ENCODE data around the gene SLC6A3. TPM values are rescaled to one million over a fixed set of nuclear protein-coding genes. Genes with fewer than 3 reads are reported as not detected.
"Not testable (repeated sequence)": the region's sequence is repeated elsewhere in the genome, so short reads cannot be mapped to it uniquely, and the experiment has no call there.

The SLC6A3 gene
- total and polyA plus RNA-seq, 2 donors (not counting 1 experiment from before 2014, with no cell fraction given) = not detected

- Histone ChIP-seq H2AFZ (ENCODE audit: low read length) (no peak overlapping the region), H3K36me3 (ENCODE audit: control insufficient read depth, insufficient read depth, low read length) (peaks cover 34% of the 10 kb centered on the region)
- TF ChIP-seq EZH2 (IDR thresholded peaks at IDR 0.05; ENCODE audit: low read length, missing control alignments) = no peak
- TF ChIP-seq, protein P1, sequence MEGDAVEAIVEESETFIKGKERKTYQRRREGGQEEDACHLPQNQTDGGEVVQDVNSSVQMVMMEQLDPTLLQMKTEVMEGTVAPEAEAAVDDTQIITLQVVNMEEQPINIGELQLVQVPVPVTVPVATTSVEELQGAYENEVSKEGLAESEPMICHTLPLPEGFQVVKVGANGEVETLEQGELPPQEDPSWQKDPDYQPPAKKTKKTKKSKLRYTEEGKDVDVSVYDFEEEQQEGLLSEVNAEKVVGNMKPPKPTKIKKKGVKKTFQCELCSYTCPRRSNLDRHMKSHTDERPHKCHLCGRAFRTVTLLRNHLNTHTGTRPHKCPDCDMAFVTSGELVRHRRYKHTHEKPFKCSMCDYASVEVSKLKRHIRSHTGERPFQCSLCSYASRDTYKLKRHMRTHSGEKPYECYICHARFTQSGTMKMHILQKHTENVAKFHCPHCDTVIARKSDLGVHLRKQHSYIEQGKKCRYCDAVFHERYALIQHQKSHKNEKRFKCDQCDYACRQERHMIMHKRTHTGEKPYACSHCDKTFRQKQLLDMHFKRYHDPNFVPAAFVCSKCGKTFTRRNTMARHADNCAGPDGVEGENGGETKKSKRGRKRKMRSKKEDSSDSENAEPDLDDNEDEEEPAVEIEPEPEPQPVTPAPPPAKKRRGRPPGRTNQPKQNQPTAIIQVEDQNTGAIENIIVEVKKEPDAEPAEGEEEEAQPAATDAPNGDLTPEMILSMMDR (conservative IDR thresholded peaks at IDR 0.05 in 1 of 2, IDR thresholded peaks at IDR 0.05 in 1 of 2; ENCODE audit: low read depth in 1 of 2, low read length in 2 of 2) = no peak
Observed at GRCh38 chr5:1476967-1477310, 31.7 kb upstream of the SLC6A3 start.

DNA sequence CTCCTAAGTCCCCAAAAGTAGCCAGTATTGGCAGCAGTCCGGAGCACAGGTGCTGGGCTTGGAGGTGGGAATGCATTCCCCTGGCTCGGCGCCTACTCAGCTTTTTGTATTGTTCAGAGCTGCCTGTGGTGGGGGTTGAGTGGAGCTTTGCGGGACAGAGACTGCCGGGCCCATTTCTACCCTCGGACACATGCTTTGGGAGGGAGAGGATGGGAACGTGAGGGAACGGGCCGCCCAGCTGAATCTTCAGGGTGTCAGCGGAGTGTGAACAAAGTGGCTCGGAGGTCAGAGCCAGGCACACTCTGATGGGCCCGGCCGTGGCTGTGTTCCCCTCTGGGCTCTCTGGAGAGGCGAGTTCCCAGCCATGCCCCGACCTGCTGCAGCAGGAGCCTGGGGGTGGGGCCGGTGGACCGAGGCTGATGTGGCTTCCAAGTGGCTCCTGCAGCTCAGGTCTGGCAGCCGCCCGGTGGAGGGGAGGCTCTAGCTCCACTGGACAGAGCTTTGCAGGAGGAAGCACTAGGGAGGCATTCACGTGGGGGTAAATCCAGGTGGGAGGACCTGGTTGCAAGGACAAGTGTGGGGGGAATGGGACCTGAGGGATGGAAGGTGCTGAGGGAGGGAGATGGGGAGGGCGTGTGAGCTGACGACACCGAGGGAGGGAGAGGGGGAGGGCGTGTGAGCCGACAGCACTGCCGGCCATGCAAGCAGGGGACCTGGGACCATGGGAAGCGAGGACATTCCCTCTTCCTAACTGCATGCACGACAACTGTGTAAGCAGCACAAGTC is 31.1 kb upstream of the SLC6A3 start:
- Histone ChIP-seq H3K27ac (ENCODE audit: insufficient read depth, low read length) (no peak overlapping the region), H2AFZ (ENCODE audit: low read length) (no peak overlapping the region), H3K4me2 (ENCODE audit: extremely low read depth, insufficient read depth, low read length) (no peak overlapping the region), H3K4me1 (ENCODE audit: control insufficient read depth, extremely low read depth, insufficient read depth, low read length) (no peaks in the 10 kb centered on the region), H3K79me2 (ENCODE audit: control insufficient read depth, insufficient read depth, low read length) (no peaks in the 10 kb centered on the region), H3K36me3 (ENCODE audit: control insufficient read depth, insufficient read depth, low read length) (peaks cover 34% of the 10 kb centered on the region), H3K9ac (ENCODE audit: insufficient read depth, low read length) (no peak overlapping the region), H3K27me3 (ENCODE audit: control insufficient read depth, insufficient read depth, low read length) (no peaks in the 10 kb centered on the region), H4K20me1 (ENCODE audit: control insufficient read depth, extremely low read depth, insufficient read depth, low read length) (no peaks in the 10 kb centered on the region), H3K4me3 (replicated peaks in 1 of 4; ENCODE audit: control extremely low read depth in 1 of 4, insufficient read depth in 1 of 4, low read depth in 3 of 4, low read length in 4 of 4) (no peak overlapping the region), H3K9me3 (ENCODE audit: control insufficient read depth, insufficient read depth, low read depth, low read length) (no peaks in the 10 kb centered on the region)
- DNase-seq (ENCODE audit: low read depth in 2 of 2) = no peak
- no peak for TF ChIP-seq EZH2 (IDR thresholded peaks at IDR 0.05; ENCODE audit: low read length, missing control alignments)
- TF ChIP-seq, protein P1 (conservative IDR thresholded peaks at IDR 0.05 in 1 of 2, IDR thresholded peaks at IDR 0.05 in 1 of 2; ENCODE audit: low read depth in 1 of 2, low read length in 2 of 2) = no peak

More at GRCh38 chr5:1476967-1477310, 31.7 kb upstream of the SLC6A3 start:
- no peak overlapping the region for H3K27ac ChIP-seq (ENCODE audit: insufficient read depth, low read length)
- H3K4me3 ChIP-seq (replicated peaks in 1 of 4; ENCODE audit: control extremely low read depth in 1 of 4, insufficient read depth in 1 of 4, low read depth in 3 of 4, low read length in 4 of 4) = no peak overlapping the region
- no peaks in the 10 kb centered on the region for H3K4me1 ChIP-seq (ENCODE audit: control insufficient read depth, extremely low read depth, insufficient read depth, low read length)
- no peak for DNase-seq (ENCODE audit: low read depth in 2 of 2)
- H3K9me3 ChIP-seq (ENCODE audit: control insufficient read depth, insufficient read depth, low read depth, low read length) = no peaks in the 10 kb centered on the region
- no peaks in the 10 kb centered on the region for H3K27me3 ChIP-seq (ENCODE audit: control insufficient read depth, insufficient read depth, low read length)
- no peaks in the 10 kb centered on the region for H3K79me2 ChIP-seq (ENCODE audit: control insufficient read depth, insufficient read depth, low read length)
- no peak overlapping the region for H3K9ac ChIP-seq (ENCODE audit: insufficient read depth, low read length)
- H4K20me1 ChIP-seq (ENCODE audit: control insufficient read depth, extremely low read depth, insufficient read depth, low read length) = no peaks in the 10 kb centered on the region
- H3K4me2 ChIP-seq (ENCODE audit: extremely low read depth, insufficient read depth, low read length) = no peak overlapping the region

DNA sequence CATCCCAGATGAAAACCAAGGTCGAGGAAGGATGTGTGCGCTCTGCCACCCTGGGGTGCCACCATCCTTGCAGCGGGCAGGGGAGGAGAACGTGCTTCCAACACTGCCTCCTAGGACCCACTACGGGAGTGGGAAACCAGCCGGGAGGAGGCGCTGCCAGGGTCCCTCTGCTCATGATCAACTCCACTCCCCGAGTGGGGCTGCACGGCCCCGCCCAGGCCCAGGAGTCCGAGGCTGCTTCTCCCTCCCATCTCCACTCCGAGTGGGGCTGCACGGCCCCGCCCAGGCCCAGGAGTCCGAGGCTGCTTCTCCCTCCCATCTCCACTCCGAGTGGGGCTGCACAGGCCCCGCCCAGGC is 30.3 kb upstream of the SLC6A3 start:
- H3K4me3 ChIP-seq (replicated peaks in 1 of 4; ENCODE audit: control extremely low read depth in 1 of 4, insufficient read depth in 1 of 4, low read depth in 3 of 4, low read length in 4 of 4); H3K9ac ChIP-seq (ENCODE audit: insufficient read depth, low read length); H4K20me1 ChIP-seq (ENCODE audit: control insufficient read depth, extremely low read depth, insufficient read depth, low read length); H2AFZ ChIP-seq (ENCODE audit: low read length); DNase-seq (ENCODE audit: low read depth in 2 of 2); H3K27me3 ChIP-seq (ENCODE audit: control insufficient read depth, insufficient read depth, low read length); H3K9me3 ChIP-seq (ENCODE audit: control insufficient read depth, insufficient read depth, low read depth, low read length); H3K4me1 ChIP-seq (ENCODE audit: control insufficient read depth, extremely low read depth, insufficient read depth, low read length); H3K79me2 ChIP-seq (ENCODE audit: control insufficient read depth, insufficient read depth, low read length); H3K27ac ChIP-seq (ENCODE audit: insufficient read depth, low read length); H3K4me2 ChIP-seq (ENCODE audit: extremely low read depth, insufficient read depth, low read length): not testable (repeated sequence)
- peaks cover 39% of the 10 kb centered on the region for H3K36me3 ChIP-seq (ENCODE audit: control insufficient read depth, insufficient read depth, low read length)

Data from fibroblast of lung (primary cell).